Lower leg skin (tissue), 4 donors: ENCODE results near the gene FILIP1L. TPM values are rescaled to one million over a fixed set of nuclear protein-coding genes. Genes with fewer than 3 reads are reported as not detected.

ENCODE experiments used
- DNase-seq, 2 donors: peaks; one replicate each; pipeline ENCODE4 v3.0.0-alpha.2; 2019; ENCODE audit warnings: low spot score in 2 of 2
- H3K4me3 ChIP-seq: fragments of 200-600 bp; sonication (generic); 2 replicates; pipeline ENCODE4 v1.5.1; 2017; ENCODE audit warnings: mild to moderate bottlenecking, low read depth; ENCODE audit not compliant: poor library complexity, severe bottlenecking
- POLR2A ChIP-seq, 2 donors: fragments of 450-650 bp; IDR thresholded peaks; one replicate each; pipeline ENCODE4 v1.6.1; 2016 to 2017; ENCODE audit warnings: antibody characterized with exemption in 2 of 2, mild to moderate bottlenecking in 1 of 2, moderate library complexity in 1 of 2
- WGBS, 2 donors: methylation state at CpG; one replicate each; pipeline ENCODE4 v1.1.5; 2018; 5-methylcytosine and 5-hydroxymethylcytosine counted together
- intact Hi-C: fragments of 100-400 bp; cut with DNase I; formaldehyde crosslinking; loops from one replicate; pipeline ENCODE4 v1.15.0; 2023; ENCODE audit warnings: low total_unique reads
- total RNA-seq, 4 donors: library from RNA; depleted of rRNA; stranded (reverse); fragments of >200 nt; gene quantifications; one replicate each; pipeline ENCODE4 v1.1.0, GENCODE V29; 2016
- TF ChIP-seq, protein P1 (sequence below), 3 donors: fragments of 450-650 bp; IDR thresholded peaks; one replicate each; pipeline ENCODE4 v1.5.1; 2016; ENCODE audit warnings: antibody characterized with exemption in 3 of 3, mild to moderate bottlenecking in 3 of 3, moderate library complexity in 2 of 3

Gene FILIP1L
- total RNA-seq, 4 donors from 2014 or later = 17.5 to 33.9 (median 22.1) TPM

DNA sequence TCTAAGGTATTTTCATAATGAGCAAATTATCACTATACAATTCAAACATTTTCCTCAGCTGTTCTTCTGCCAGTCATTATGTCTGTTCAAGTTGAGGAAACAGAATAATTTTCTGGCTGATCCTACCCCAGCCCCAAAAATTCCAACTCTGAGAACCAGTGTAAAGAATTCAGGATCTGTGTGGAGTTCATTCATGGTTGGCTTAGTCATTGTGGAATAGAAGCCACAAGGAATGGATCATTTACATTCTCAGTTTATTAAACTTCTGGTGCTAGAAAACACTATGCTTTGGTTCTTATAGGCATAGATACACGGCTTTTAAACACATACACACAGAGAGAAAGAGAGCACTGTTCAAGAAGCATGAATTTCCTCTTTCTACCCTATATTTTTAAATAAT is 162.0 kb downstream of the FILIP1L start:
- intact Hi-C loops = no loop called here
- no peak for TF ChIP-seq POLR2A (IDR thresholded peaks at IDR 0.05)
- TF ChIP-seq, protein P1, sequence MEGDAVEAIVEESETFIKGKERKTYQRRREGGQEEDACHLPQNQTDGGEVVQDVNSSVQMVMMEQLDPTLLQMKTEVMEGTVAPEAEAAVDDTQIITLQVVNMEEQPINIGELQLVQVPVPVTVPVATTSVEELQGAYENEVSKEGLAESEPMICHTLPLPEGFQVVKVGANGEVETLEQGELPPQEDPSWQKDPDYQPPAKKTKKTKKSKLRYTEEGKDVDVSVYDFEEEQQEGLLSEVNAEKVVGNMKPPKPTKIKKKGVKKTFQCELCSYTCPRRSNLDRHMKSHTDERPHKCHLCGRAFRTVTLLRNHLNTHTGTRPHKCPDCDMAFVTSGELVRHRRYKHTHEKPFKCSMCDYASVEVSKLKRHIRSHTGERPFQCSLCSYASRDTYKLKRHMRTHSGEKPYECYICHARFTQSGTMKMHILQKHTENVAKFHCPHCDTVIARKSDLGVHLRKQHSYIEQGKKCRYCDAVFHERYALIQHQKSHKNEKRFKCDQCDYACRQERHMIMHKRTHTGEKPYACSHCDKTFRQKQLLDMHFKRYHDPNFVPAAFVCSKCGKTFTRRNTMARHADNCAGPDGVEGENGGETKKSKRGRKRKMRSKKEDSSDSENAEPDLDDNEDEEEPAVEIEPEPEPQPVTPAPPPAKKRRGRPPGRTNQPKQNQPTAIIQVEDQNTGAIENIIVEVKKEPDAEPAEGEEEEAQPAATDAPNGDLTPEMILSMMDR (IDR thresholded peaks at IDR 0.05) = no peak
- H3K4me3 ChIP-seq = no peak overlapping the region
- DNase-seq = no peak
- WGBS, 2 donors = 87% methylated on average over 1 of the region's 1 CpG

DNA sequence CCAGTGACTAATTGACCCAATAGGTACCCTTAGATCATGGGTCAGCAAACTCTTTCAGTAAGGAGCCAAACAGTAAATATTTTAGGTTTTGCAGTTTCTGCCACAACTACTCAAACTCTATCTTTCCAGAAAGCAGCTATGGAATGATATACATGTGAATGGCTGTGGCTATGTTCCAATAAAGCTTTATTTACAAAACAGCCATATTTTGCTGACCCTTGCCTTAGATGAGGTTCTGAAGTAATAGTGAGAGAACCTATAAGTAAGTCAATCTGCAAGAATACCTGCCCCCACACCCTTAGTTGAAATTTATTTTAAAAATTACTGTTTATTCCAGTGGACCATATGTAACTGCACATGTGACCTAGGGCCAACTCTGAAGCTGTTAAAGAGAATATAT is 162.6 kb downstream of the FILIP1L start:
- H3K4me3 ChIP-seq = no peak overlapping the region
- intact Hi-C loops = no loop called here
- DNase-seq = no peak
- TF ChIP-seq, protein P1 (IDR thresholded peaks at IDR 0.05) = no peak
- no peak for TF ChIP-seq POLR2A (IDR thresholded peaks at IDR 0.05)

DNA sequence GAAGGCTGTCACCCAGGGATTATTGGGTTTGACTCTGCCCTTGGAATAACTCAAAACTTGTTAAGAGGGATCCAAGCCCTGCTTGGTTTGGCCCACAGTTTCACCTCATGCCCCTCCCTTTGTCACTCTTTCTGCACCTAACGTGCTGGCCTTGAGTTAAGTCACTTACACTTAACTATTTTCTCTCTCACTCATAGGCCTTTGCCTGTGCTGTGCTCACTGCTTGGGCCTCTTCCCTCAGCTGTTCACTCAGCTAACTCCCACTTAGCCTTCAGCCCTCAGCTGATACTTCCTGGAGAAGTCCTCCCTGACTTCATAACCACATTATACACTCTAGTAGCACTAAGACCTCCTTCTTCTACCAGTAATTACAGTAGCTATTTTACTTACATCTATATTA is 163.4 kb downstream of the FILIP1L start:
- intact Hi-C loops = no loop called here
- no peak overlapping the region for H3K4me3 ChIP-seq
- TF ChIP-seq POLR2A (IDR thresholded peaks at IDR 0.05) = no peak
- TF ChIP-seq, protein P1 (IDR thresholded peaks at IDR 0.05) = no peak
- WGBS, 2 donors = 60 to 76% methylated on average over 1 of the region's 1 CpG
- no peak for DNase-seq

- no peak for DNase-seq
- no peak overlapping the region for H3K4me3 ChIP-seq
- intact Hi-C loops = no loop called here
- TF ChIP-seq POLR2A (IDR thresholded peaks at IDR 0.05) = no peak
- TF ChIP-seq, protein P1 (IDR thresholded peaks at IDR 0.05) = no peak
- WGBS, 2 donors = 83 to 85% methylated on average over 5 of the region's 5 CpGs
These were observed 164.2 kb downstream of the FILIP1L start for GRCh38 chr3:99949956-99950670.

- TF ChIP-seq, protein P1 (IDR thresholded peaks at IDR 0.05) = no peak
- no peak for TF ChIP-seq POLR2A (IDR thresholded peaks at IDR 0.05)
- intact Hi-C loops = no loop called here
- 90 to 100% methylated on average over 1 of the region's 1 CpG for WGBS, 2 donors
- no peak overlapping the region for H3K4me3 ChIP-seq
- DNase-seq = no peak
These were observed 165.7 kb downstream of the FILIP1L start for GRCh38 chr3:99948467-99949089.
